ENCODE results near the gene UGT1A1.

UGT1A1 gene

DNA sequence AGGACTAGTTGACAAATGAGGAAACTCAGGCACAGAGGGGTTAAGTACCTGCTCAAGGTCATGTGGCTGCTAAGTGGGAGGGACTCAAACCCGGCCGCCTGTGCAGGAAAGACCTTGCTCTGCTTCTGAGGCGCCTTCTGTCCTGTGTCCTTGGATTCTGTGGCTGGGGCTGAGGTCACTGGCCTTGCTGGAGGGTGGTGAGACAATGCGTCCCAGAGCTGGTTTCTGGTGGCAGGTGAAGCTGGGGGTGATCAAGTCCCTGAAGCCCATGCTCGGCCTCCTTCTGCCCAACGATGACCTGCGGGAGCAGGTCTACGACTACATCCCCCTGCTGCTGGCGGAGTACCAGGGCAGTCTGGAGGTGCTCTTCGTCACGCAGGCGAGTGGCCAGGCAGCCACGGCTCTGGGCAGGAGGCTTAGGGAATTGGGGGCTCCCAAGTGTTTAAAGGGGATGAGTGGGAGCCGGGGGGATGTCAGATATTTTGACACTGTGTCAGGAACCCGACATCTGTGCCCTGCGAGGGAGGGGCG lies 34.1 kb downstream of the UGT1A1 start:
- DNase-seq, result no peak

DNA sequence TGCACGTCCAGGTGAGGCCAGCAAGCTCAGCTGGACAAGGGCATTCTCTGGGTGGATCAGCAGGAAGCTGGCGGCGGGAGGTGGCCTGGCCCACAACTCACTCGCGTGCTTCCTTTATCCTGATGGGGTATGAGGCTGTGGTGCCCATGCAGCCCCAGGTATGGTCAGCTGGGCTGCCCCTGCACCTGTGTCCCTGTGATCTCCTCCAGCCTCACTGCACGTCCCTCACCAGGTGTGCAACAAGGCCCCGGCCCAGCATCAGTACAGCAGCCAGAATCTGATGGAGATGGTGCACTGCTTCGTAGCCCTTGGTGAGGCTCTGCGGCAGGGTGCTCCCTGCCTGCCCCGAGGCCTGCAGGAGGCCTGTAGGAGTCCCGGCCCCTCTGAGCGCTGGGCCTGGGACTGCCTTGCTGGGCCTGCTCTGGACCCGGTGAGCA lies 35.7 kb downstream of the UGT1A1 start:
- no peak for DNase-seq

DNA sequence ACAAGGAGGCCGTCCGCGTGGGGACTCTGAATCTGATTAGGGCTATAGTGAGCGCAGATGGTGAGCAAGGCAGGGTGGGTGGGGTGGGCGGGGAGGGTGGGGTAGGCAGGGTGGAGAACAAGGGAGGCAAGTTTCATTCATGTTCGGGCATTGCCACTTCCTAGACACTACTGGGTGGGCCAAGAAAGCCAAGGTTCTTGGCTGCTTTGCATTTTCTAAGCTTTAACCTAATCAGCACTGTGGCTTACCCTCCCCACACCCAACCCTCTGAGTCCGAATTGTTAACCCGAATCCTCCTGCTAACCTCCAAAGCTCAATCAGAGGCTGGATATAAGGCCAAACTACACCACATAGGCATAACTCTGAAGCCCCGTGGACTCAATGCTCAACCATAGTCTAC lies 36.2 kb downstream of the UGT1A1 start:
- no peak for DNase-seq

DNA sequence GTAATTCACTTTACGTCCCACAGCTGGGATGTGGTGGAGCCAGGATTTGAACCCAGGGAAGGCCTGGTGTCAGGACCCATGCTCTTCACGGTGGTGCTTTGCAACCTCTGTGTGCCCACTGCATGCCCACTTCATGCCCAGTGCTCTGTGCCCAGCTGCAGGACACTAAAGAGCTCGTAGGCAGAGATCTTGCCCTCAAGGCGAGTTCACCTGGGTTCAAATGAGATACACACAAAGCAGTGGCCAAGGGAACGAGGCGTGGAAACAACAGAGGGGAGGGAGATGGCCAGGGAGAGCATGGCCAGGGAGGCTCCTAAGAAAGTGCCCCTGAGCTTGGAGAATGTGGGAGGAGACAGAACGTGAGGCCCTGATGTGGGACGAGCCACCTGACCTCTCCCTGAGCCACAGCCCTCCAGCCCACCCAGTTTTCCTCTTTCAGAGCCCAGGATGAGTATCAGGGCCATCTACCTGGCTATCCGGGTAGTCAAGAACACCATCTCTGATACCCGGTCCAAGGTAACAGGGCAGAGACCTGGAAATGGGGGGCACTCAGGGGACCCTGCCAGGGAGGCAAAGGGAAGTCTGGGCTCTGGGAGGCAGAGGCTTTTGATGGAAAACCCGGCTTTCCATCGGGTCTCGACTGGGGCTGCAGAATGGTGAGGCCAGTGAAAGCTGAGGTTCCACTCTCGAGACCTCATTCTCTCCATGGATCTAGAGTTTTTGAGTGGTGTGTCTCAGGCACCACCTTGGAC lies 38.4 kb downstream of the UGT1A1 start:
- no peak for DNase-seq

DNA sequence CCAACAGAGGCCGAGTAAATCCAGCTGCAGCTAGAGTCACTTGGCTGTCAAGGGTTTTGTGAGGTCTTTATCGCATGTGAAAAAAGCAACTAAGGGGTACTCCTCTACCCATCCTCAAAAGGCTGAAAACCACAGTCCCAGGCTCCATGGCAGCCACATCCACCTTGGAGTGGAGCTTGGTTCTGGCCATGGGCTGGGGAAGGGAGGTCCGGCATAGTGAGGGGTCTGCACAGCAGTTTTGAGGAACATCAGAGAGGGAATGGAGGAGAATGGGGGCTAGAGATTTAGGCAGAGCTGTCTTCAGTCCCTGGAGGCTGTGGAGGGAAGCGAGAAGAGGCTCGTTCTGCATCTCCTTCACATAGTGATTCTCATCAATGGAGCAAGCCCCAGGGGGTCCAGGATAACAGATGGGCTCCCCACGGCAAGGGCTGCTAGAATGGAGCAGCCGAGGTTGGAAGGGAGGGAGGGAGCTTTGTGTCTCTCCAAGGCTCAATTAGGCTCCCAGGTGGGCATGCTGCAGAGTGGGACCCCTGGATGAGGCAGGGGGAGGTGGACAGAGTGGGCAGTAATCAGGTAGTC lies 39.1 kb downstream of the UGT1A1 start:
- no peak for DNase-seq

DNA sequence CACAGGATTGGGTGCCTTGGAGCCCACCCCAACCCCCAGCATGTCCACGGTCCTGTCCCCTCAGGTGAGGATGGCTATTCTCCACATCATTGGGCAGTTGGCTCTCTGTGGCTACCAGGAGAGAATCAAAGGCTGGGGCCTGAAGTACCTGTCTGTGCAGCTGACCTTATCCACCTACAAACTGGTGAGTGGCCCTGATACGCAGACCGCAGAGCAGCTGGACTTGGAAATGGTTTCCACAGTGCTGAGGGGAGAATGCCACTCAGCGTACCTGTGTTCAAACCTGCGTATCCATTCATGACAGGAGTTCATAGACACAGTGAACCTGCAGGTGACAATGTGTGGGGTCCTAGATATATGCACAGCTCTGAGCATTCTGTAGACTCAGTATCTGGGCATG lies 39.6 kb downstream of the UGT1A1 start:
- no peak for DNase-seq

DNA sequence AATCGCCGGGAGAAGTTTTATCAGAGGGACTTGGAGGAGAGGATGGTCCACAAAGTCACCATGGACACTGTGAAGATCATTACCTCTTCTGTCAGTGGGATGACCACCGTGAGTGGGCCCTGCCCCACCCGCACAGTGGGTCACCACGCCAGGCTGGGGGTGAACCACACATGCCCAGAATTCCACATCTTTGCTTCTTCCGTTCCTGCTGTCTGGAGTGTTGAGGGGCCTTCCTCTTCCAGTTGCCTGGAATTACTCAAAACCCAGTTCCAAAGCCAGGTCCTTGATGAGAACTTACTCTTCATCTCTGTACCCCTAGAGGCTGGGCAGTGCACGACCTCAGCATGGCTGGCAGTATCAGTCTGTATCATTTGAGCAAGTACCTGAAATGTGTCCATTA lies 40.1 kb downstream of the UGT1A1 start:
- no peak for DNase-seq

DNA sequence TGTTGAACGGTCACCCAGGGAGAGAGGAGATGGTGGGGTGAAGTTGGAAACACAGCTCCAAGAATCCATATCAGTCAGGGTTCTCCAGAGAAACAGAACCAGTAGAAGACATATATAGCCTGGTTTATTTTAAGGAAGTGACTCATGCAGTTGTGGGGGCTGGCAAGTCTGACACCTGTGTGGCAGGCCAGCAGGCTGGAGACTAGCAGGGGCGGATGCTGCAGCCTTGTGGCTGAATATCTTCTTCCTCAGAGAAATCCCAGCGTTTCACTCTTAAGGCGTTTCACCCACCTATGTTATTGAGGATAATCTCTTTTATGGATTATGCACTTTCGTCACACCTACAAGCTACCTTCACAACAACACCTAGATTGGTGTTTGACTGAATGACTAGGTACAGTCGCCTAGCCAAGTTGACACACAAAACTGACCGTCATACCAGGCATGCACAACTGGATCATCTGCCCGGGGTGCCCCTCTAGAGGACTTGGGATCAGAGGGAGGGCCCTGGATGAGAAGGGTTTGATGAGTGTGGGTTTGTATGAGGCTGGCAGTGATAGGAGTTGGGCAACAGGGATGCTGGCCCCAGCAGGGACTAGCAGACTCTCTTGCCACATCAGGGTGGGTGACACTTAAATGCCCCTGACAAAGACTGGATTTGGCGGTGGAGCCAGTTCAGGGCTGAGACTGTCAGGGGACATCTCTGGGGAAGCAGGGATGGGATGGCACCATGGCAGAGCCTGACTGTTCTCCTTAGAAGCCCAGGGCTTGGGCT lies 41.5 kb downstream of the UGT1A1 start:
- DNase-seq, result peak in 7 of 56 donors; percentile 4 to 13 (median 10)

DNA sequence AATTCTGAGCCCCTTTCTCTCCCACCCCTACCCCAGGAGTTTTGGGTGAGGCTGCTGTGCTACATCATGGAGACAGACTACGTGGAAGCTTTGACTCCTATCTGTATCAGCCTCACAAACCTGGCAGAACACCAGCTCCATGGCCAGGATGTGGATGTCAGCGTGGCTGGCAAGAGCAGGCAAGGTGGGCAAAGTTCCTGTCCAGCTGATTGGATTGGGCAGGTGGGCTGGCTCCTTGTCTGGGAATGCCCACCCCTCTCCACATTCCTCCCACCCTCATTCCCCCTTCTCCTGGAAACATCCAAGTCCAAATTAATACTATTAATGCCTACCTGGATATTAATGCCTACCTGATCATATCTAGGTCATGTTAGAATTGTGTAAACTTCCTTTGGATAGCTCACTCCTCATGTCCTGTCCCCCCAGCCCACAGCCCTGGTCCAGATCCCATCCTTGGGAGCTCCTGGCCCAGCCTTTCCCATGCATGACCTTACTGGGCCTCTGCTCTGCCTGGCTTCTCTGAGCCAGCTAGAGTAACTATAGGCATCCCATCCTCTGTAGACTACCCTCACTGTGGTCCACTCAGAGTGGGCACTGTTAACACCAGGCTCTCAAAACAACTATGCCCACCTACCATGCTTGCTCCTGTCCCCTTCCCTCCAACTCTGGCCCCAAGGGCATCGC lies 42.2 kb downstream of the UGT1A1 start:
- no peak for DNase-seq

DNA sequence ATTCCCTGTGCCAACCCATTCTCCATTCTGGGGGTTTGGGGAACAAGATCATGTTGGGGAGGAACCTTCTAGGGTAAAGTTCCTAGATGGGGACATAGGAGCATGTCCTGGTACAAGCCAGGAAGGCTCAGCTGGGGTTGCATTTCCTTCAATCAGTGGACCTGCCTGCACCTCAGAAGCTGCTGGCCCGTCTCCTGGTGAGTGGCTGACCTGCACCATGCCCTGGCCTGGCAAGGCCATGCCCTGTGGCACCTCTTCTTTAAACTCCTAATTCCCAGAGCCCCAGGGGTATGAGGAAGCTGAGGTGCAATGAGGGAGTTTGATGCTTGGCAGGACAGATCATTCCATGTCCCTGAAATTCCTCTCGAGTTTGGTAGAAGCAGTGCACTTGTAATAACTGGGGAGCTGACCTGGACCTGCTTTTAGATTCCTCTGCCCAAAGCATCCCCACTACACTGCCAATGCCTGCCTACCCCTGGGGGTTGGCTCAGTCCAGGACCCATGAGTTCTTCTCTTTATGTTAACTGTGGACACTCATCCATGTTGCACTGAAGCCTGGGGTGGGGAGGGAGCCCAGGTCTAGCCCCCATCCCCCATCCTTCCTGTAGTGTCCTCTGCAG lies 43.3 kb downstream of the UGT1A1 start:
- DNase-seq, result no peak

DNA sequence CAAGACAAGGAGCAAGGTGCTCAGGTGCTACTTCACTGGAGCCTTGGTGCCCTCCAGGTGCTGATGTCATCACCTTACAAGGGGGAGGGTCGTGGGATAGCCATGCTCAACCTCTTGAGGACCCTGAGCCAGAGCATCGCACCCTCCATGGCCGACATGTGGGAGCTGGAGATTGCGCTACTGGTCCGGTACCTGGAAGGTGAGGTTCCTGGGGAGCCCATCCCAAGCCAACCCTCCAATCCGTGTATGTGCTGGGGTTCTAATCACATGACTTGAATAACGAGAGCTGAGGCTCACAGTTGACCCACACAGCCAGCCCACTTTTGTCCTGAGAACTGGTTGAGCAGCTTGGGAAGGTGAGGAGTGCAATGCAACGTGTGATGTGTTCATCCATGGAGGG lies 43.9 kb downstream of the UGT1A1 start:
- DNase-seq, result no peak

DNA sequence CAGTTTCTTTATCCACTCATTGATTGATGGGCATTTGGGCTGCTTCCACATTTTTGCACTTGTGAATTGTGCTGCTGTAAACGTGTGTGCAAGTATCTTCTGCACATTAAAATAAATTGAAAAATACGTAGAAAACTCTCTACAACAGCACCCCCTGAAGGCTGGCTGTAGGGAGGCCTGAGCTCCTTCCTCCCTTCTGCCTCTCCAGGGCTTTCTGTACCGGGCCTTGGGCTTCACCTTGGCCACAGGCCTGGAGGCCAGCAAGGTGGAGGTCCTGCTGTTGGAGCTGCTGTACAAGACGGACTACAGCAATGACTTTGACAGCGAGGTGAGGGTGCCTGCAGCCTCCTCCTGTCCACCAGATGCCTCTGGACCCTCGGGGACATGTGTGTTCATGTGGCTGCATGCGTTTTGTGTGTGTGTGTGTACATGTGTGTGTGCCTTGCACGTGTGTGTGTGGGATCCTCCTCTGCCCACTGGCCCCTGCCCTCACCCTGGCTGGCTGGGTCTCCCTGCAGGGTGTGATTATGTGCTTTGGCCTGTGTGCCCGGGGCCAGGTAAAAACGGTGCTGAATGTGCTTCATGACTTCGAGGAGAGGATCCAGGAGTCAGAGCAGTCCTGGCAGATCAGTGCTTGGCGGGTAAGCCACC lies 47.3 kb downstream of the UGT1A1 start:
- no peak for DNase-seq

DNA sequence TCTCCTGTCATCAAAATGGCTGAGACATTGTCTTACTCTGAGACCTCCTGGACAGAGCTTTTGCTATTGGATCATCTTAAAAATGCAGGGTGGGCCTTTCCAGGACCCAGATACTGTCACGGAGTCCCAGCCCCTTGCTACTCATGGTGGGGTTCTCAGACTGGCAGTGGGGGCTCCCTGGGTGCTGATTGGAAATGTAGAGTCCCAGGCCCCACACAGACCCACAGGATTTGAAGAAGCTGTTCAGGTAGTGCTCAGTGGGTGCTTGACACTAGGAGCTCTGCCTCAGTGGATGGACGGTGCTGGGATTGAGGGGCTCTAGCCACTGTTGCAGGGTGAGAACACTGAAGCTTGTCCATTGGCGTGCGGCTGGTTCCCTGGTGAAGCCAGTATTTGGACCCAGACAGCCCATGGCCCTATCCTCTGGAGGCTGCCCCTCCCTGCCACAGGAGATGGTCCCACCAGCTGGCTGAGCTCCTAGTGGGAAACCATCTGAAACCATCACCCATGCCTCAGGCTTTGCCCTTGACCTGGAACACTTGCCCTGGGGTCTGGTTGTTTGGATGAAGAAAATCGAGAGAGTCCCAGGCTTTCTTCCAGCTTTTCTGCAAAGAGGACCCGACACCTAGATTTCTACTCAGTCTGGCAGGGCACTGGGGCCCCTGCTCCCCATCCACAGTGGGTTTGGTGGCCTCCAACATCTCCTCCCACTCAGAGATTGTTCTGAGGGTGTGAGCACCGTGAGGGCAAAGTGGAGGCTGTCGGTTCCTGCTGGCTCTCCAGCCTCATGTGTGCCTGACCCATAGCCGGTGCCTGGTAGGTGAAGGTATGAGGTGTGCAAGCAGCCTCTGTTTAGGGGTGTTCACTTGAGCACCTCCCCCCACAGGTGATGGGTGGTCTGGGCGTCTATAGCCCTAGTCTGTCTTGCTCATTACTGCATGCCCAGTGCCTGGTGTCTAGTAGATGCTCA lies 48.2 kb downstream of the UGT1A1 start:
- no peak for DNase-seq

DNA sequence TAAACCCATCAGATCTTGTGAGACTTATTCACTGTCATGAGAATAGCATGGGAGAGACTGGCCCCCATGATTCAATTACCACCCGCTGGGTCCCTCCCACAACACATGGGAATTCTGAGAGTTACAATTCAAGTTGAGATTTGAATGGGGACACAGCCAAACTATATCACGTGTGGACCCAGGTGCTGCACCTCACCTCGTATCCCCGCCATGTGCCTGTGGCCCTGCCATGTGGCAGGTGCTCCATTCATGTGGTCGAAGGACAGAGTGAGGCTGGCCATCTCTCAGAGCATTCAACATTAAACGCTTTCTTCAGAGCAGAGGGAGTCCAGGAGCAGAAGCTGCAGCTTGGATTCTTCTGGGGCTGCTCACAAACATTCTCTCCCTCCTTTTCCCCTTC lies 50.3 kb downstream of the UGT1A1 start:
- no peak for DNase-seq

DNA sequence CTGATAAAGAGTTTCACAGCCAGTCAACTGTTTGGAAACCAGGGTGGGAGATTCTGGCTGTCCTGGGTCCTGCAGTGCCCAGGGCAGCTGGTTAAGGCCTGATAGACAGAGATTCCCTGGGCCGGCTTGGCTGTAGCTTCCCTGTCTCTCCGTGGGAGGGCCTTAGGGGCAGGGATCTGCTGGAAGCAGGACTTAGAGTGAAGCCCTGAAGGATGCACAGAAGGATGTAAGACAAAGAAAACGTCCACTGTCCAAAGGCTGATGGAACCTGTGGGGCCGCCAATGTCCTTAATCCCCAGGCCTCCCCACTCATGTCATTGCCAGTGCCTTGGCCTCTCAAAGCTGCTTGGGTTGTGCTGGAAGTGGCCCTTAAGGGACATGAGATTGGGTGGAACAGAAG lies 51.0 kb downstream of the UGT1A1 start:
- DNase-seq, result no peak

DNA sequence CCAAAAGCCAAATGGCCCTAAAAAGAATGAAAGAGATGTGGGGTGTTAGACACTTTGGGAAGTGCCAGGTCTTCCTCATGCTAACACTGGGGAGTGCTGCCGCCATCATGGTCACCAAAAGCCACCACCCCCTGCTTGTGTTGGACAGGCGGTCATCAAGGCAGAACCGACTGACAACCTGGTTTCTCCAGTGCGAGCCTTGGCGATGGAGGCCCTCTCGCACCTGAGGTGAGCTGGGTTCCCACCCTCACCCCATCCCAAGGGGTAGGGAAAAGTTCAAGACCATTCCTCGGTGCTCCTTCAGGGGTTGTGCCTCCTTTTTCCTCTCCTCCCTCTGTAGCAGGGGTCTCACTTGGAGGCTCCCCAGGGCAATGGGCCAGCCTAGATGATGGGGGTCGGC lies 51.7 kb downstream of the UGT1A1 start:
- no peak for DNase-seq

DNA sequence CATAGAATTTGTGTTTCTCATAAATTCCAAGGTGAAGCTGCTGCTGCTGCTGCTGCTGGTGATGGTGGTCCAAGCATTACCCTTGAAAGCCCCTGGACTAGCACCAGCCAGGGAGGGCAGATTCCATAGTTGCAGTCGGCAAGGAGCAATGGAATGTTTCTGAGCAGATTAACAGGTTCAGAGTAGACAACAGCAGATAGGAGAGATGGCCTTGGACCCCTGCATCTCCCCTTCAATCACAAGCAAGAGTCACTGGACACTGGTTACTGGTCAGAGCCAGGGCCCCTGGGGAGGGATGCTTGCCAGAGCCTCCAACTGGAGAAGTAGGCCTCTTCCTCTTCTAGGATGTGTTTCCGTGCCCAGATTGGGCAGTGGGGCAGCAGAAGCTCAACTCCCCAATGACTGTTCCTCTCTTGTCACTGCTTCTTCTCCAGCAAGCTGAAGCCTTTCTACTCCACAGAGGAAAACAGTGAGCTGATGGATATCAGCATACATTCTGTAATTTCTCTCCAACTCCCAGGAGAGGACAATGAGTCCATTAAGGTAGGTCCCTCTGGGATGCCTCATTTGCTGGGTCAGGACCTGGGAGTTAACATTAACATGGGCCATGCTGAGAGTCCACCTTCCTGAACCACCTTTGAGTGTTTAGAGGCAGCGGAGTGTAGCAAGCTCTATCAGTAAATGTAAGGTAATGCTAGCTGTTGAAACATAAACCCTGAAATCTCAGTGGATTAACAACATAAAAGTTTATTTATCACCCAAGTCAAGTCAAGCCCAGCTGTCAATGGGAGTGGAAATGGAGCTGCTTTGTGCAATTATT lies 53.4 kb downstream of the UGT1A1 start:
- DNase-seq, result no peak

DNA sequence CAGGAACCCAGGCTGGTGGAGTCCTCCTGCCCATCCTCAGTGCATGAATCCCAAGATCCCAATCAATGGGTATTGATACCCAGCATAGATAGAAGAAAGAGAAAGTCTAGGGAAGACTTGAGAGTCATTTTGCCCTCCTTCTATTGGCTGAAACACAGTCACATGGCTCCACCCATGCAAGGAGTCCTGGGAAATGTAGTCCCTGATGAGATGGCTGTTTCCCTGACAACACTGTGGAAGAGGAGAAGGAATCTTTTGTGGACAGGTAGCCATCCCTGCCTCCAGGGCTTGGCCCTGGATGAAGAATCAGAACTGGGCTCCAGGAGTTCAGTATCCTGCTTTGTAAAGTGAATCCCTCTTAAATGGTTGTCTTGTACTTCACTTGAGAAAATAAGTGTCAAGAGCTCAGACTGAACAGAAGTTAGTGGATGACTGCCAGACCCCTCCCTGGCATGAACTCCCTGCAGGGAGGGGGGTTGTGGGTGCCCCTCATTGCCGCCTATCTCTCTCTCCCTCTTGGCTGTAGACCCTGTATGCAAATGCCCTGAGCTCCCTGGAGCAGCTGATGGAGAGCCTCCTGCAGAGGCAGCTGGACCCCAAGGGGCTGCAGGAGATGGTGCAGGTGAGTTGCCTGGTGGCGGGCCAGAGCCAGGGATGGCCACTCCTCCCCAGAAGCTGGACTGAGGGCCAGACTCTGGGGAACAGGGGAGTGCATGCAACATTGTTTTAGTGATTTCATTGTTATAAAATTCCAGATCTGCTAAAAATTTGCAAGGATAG lies 54.2 kb downstream of the UGT1A1 start:
- no peak for DNase-seq
